NCI-H1105 treated with DMSO at 0.1 percent for 48 hours (cell line): ENCODE data around the gene ZER1.

Source experiments
- DNase-seq: peaks from one replicate; lab custom pipeline; 2025; lab: John Stamatoyannopoulos, UW

ZER1 gene

GRCh38 chr9:128690684-128691034, 81.1 kb downstream of the ZER1 start:
- DNase-seq, result no peak

- peak; percentile 14 for DNase-seq
These were observed 81.7 kb downstream of the ZER1 start for GRCh38 chr9:128689820-128690683.

- DNase-seq, result no peak
These were observed 82.4 kb downstream of the ZER1 start for GRCh38 chr9:128689293-128689774.

GRCh38 chr9:128688501-128689292, 83.0 kb downstream of the ZER1 start, which contains the start of gene SET:
TSS of gene SET (plus strand) at chr9:128689222. CDS start at chr9:128689583, 361 bp downstream.
- DNase-seq, result peak; percentile 83

- no peak for DNase-seq
These were observed 84.3 kb downstream of the ZER1 start for GRCh38 chr9:128687453-128687852.

GRCh38 chr9:128685636-128686489, 85.9 kb downstream of the ZER1 start:
- no peak for DNase-seq

- DNase-seq, result no peak
These were observed 87.2 kb downstream of the ZER1 start for GRCh38 chr9:128684325-128685199.

GRCh38 chr9:128684065-128684324, 87.7 kb downstream of the ZER1 start:
- DNase-seq, result no peak

- no peak for DNase-seq
These were observed 88.2 kb downstream of the ZER1 start for GRCh38 chr9:128683340-128684064.
